G401 (cell line): ENCODE data around the gene EFTUD2. TPM values are rescaled to one million over a fixed set of nuclear protein-coding genes. Genes with fewer than 3 reads are reported as not detected.

ENCODE experiments used
- total RNA-seq: library from RNA; depleted of rRNA; stranded (reverse); fragments of >200 nt; shearing (Covaris generic); gene quantifications from 2 replicates; pipeline ENCODE4 v1.2.3, GENCODE V29; 2014; rRNA removed

The EFTUD2 gene
- total RNA-seq, 1 experiment from 2014 or later: 164 TPM

Other genes starting within 250 kb of the EFTUD2 start
- gene MEIOC, start 243.0 kb downstream of the EFTUD2 start, total RNA-seq: not detected in 2 replicates
- gene CCDC43, start 209.7 kb downstream of the EFTUD2 start, total RNA-seq: 76.2 and 79.0 TPM in 2 replicates
- gene DBF4B, start 190.8 kb downstream of the EFTUD2 start, total RNA-seq: 8.9 and 16.3 TPM in 2 replicates
- 16.4 and 21.6 TPM in 2 replicates for gene ADAM11, start 140.5 kb downstream of the EFTUD2 start, total RNA-seq
- gene GJC1, start 69.2 kb downstream of the EFTUD2 start, total RNA-seq: 47.4 and 71.0 TPM in 2 replicates
- not detected in 2 replicates for gene HIGD1B, start 51.6 kb downstream of the EFTUD2 start, total RNA-seq
- gene GFAP, start 16.1 kb upstream of the EFTUD2 start, total RNA-seq: not detected in 2 replicates
- gene KIF18B, start 48.3 kb upstream of the EFTUD2 start, total RNA-seq: 22.6 and 24.4 TPM in 2 replicates
- 68.2 and 84.1 TPM in 2 replicates for gene C1QL1, start 68.9 kb upstream of the EFTUD2 start, total RNA-seq
- gene DCAKD, start 152.2 kb upstream of the EFTUD2 start, total RNA-seq: 73.9 and 80.9 TPM in 2 replicates
- gene NMT1, start 161.9 kb upstream of the EFTUD2 start, total RNA-seq: 117 and 153 TPM in 2 replicates
- 29.2 and 86.2 TPM in 2 replicates for gene PLCD3, start 233.1 kb upstream of the EFTUD2 start, total RNA-seq
- 0.49 and 6.1 TPM in 2 replicates for gene ACBD4, start 236.2 kb upstream of the EFTUD2 start, total RNA-seq
- 24.1 and 26.3 TPM in 2 replicates for gene HEXIM1, start 249.0 kb upstream of the EFTUD2 start, total RNA-seq